Mononuclear cell (primary cell): ENCODE measurements around the gene AFTPH. TPM values are rescaled to one million over a fixed set of nuclear protein-coding genes. Genes with fewer than 3 reads are reported as not detected.

Experiments
- H3K27me3 ChIP-seq: 2 replicates; pipeline ENCODE4 v1.6.0; 2011; ENCODE audit warnings: low read length, control low read depth; ENCODE audit not compliant: insufficient read depth
- H3K4me1 ChIP-seq: 2 replicates; pipeline ENCODE4 v1.5.1; 2011; ENCODE audit warnings: mild to moderate bottlenecking, low read length, control low read depth; ENCODE audit not compliant: insufficient read depth
- H3K4me3 ChIP-seq: 2 replicates; pipeline ENCODE4 v1.5.1; 2011; ENCODE audit warnings: mild to moderate bottlenecking, low read length, moderate library complexity
- H3K9me3 ChIP-seq: 2 replicates; pipeline ENCODE4 v1.5.1; 2011; ENCODE audit warnings: low read depth, mild to moderate bottlenecking, control low read depth, low read length
- total RNA-seq: library from RNA; depleted of rRNA; stranded (reverse); fragments of >200 nt; gene quantifications from one replicate; pipeline ENCODE4 v1.2.3, GENCODE V29; 2012

AFTPH gene
- total RNA-seq, 1 donor: 87.1 TPM

GRCh38 chr2:64581777-64582539 is 57.8 kb downstream of the AFTPH start:
- no peaks in the 10 kb centered on the region for H3K9me3 ChIP-seq
- H3K4me1 ChIP-seq: peaks cover 5% of the 10 kb centered on the region
- H3K27me3 ChIP-seq: no peaks in the 10 kb centered on the region
- H3K4me3 ChIP-seq: no peak overlapping the region

- H3K9me3 ChIP-seq: no peaks in the 10 kb centered on the region
- H3K27me3 ChIP-seq: no peaks in the 10 kb centered on the region
- no peak overlapping the region for H3K4me3 ChIP-seq
- peaks cover 11% of the 10 kb centered on the region for H3K4me1 ChIP-seq
Observed at GRCh38 chr2:64582774-64583340, 58.7 kb downstream of the AFTPH start.

GRCh38 chr2:64586054-64586453 is 61.9 kb downstream of the AFTPH start:
- Histone ChIP-seq H3K4me3 (no peak overlapping the region), H3K27me3 (no peaks in the 10 kb centered on the region), H3K4me1 (peaks cover 11% of the 10 kb centered on the region), H3K9me3 (no peaks in the 10 kb centered on the region)

- H3K4me3 ChIP-seq: no peak overlapping the region
- H3K4me1 ChIP-seq: peaks cover 11% of the 10 kb centered on the region
- no peaks in the 10 kb centered on the region for H3K9me3 ChIP-seq
- H3K27me3 ChIP-seq: no peaks in the 10 kb centered on the region
Observed at GRCh38 chr2:64586883-64587481, 62.9 kb downstream of the AFTPH start.

- no peaks in the 10 kb centered on the region for H3K27me3 ChIP-seq
- H3K4me3 ChIP-seq: no peak overlapping the region
- peaks cover 11% of the 10 kb centered on the region for H3K4me1 ChIP-seq
- H3K9me3 ChIP-seq: no peaks in the 10 kb centered on the region
Observed at GRCh38 chr2:64587561-64587960, 63.4 kb downstream of the AFTPH start.

GRCh38 chr2:64591188-64591587 is 67.1 kb downstream of the AFTPH start:
- Histone ChIP-seq H3K4me3 (no peak overlapping the region), H3K4me1 (peaks cover 11% of the 10 kb centered on the region), H3K27me3 (no peaks in the 10 kb centered on the region), H3K9me3 (no peaks in the 10 kb centered on the region)

GRCh38 chr2:64593035-64593655 is 69.0 kb downstream of the AFTPH start:
- no peaks in the 10 kb centered on the region for H3K9me3 ChIP-seq
- no peaks in the 10 kb centered on the region for H3K27me3 ChIP-seq
- no peaks in the 10 kb centered on the region for H3K4me1 ChIP-seq
- no peak overlapping the region for H3K4me3 ChIP-seq

- no peaks in the 10 kb centered on the region for H3K4me1 ChIP-seq
- no peaks in the 10 kb centered on the region for H3K27me3 ChIP-seq
- H3K4me3 ChIP-seq: no peak overlapping the region
- H3K9me3 ChIP-seq: no peaks in the 10 kb centered on the region
Observed at GRCh38 chr2:64594226-64594989, 70.3 kb downstream of the AFTPH start.

GRCh38 chr2:64595397-64596176 is 71.5 kb downstream of the AFTPH start:
- Histone ChIP-seq H3K27me3 (no peaks in the 10 kb centered on the region), H3K9me3 (no peaks in the 10 kb centered on the region), H3K4me3 (no peak overlapping the region), H3K4me1 (no peaks in the 10 kb centered on the region)

- Histone ChIP-seq H3K9me3 (no peaks in the 10 kb centered on the region), H3K27me3 (no peaks in the 10 kb centered on the region), H3K4me1 (no peaks in the 10 kb centered on the region), H3K4me3 (no peak overlapping the region)
Observed at GRCh38 chr2:64598226-64598625, 74.1 kb downstream of the AFTPH start.

GRCh38 chr2:64599469-64599868 is 75.3 kb downstream of the AFTPH start:
- Histone ChIP-seq H3K4me1 (no peaks in the 10 kb centered on the region), H3K9me3 (no peaks in the 10 kb centered on the region), H3K4me3 (no peak overlapping the region), H3K27me3 (no peaks in the 10 kb centered on the region)

- Histone ChIP-seq H3K4me1 (peaks cover under 1% of the 10 kb centered on the region), H3K9me3 (no peaks in the 10 kb centered on the region), H3K4me3 (no peak overlapping the region), H3K27me3 (no peaks in the 10 kb centered on the region)
Observed at GRCh38 chr2:64601034-64601754, 77.1 kb downstream of the AFTPH start.

GRCh38 chr2:64601785-64602391 is 77.8 kb downstream of the AFTPH start:
- Histone ChIP-seq H3K4me3 (no peak overlapping the region), H3K9me3 (no peaks in the 10 kb centered on the region), H3K27me3 (no peaks in the 10 kb centered on the region), H3K4me1 (peaks cover 8% of the 10 kb centered on the region)
